ENCODE data around the gene SLC9B1.

The SLC9B1 gene

DNA sequence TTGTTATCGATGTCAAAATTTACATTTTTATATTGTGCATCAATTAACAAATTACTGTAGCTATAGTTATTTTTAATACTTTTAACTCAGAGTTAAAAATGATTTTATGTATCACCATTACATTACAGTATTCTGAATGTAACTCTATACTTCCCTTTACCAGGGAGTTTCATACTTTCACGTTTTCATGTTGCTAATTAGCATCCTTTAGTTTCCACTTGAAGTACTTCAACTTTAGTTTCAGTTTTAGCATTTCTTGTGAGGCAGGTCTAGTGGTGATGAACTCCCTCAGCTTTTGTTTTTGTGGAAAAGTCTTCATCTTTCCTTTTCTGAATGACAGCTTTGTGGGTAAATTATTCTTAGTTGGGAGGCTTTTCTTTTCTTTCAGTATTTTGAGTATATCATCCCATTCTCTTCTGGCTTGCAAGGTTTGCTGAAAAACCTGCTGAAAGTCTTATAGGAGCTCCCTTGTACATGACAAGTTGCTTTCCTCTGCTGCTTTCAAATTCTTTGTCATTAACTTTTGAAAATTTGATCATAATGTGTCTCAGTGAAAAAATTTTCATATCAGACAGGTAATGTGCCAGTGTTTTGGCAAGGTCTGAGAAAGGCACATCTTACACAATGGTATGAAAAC is 160.6 kb downstream of the SLC9B1 start:
- no peak overlapping the region for H3K4me3 ChIP-seq (ENCODE audit: low read depth, low read length)
- H3K4me1 ChIP-seq (ENCODE audit: control insufficient read depth, insufficient read depth, low read length), result no peaks in the 10 kb centered on the region
- H3K9me3 ChIP-seq (ENCODE audit: control insufficient read depth, insufficient read depth, low read depth, low read length), result peaks cover 15% of the 10 kb centered on the region
- H3K27me3 ChIP-seq (ENCODE audit: control insufficient read depth, insufficient read depth, low read length), result no peaks in the 10 kb centered on the region
- peaks cover 6% of the 10 kb centered on the region for H3K36me3 ChIP-seq (ENCODE audit: control insufficient read depth, insufficient read depth, low read length)
- H3K9ac ChIP-seq (ENCODE audit: low read length), result no peak overlapping the region
- H3K27ac ChIP-seq (ENCODE audit: low read depth, low read length), result no peak overlapping the region

Data from HUES6 (cell line).